ENCODE data around the gene TRPV4. TPM values are rescaled to one million over a fixed set of nuclear protein-coding genes. Genes with fewer than 3 reads are reported as not detected.
A peak's percentile ranks its signal among the peaks of the same experiment; 100 is the strongest.
"Not testable (repeated sequence)": the region's sequence is repeated elsewhere in the genome, so short reads cannot be mapped to it uniquely, and the experiment has no call there.

Gene TRPV4
- total and polyA plus RNA-seq, 7 donors = 0.03 to 0.11 (median 0.07) TPM; not detected in 1

DNA sequence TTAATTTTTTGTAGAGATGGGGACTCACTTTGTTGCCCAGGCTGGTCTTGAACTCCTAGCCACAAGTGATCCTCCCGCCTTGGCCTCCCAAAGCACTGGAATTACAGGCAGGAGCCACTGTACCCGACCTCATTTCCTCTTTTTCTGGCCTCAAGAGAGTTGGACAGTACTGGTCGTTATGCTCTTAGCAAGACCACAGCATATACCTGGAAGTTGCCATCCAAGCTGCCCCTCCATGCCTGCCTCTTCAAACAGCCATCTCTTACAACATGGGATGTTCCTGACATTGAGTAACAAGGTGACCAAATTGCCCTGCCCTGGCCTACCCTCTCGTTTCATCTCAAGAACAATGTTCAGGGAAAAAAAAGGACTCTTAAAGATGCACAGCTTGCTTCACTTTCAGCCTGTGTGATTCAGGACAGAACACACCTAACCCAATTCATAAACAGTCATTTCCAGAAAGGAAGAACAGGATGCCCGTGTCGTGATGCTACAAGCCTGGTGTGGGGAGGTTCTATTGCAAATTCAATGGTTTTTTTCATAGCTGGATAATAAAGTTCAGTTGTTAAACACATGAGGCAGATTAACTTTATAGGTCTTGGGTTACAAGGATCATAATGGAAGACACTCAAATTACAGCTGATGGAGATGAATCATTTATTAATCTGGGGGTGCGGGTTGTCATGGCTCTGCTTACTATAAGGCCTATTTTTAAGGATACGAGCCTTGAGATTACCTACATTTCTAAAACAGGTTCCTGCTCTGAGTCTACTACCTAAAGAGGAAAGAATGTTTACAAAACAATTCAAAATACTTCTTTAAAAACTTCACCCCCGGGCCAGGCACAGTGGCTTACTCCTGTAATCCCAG lies 35.2 kb upstream of the TRPV4 start:
- DNase-seq (no peak), ATAC-seq (no peak)
- Histone ChIP-seq H3K4me3 (no peak overlapping the region), H3K36me3 (ENCODE audit: insufficient read depth in 1 of 2, low read depth in 1 of 2) (no peaks in the 10 kb centered on the region), H3K9me3 (no peaks in the 10 kb centered on the region), H3K27ac (no peak overlapping the region), H3K4me1 (no peaks in the 10 kb centered on the region), H3K27me3 (ENCODE audit: insufficient read depth in 3 of 3, low read length in 2 of 3) (no peaks in the 10 kb centered on the region)
- WGBS, 3 donors = 81 to 88% (median 81%) methylated on average over 9 of the region's 9 CpGs
- intact Hi-C loops (cut with DNase I) = no loop called here
- TF ChIP-seq, protein P1, sequence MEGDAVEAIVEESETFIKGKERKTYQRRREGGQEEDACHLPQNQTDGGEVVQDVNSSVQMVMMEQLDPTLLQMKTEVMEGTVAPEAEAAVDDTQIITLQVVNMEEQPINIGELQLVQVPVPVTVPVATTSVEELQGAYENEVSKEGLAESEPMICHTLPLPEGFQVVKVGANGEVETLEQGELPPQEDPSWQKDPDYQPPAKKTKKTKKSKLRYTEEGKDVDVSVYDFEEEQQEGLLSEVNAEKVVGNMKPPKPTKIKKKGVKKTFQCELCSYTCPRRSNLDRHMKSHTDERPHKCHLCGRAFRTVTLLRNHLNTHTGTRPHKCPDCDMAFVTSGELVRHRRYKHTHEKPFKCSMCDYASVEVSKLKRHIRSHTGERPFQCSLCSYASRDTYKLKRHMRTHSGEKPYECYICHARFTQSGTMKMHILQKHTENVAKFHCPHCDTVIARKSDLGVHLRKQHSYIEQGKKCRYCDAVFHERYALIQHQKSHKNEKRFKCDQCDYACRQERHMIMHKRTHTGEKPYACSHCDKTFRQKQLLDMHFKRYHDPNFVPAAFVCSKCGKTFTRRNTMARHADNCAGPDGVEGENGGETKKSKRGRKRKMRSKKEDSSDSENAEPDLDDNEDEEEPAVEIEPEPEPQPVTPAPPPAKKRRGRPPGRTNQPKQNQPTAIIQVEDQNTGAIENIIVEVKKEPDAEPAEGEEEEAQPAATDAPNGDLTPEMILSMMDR (IDR thresholded peaks at IDR 0.05) = no peak

DNA sequence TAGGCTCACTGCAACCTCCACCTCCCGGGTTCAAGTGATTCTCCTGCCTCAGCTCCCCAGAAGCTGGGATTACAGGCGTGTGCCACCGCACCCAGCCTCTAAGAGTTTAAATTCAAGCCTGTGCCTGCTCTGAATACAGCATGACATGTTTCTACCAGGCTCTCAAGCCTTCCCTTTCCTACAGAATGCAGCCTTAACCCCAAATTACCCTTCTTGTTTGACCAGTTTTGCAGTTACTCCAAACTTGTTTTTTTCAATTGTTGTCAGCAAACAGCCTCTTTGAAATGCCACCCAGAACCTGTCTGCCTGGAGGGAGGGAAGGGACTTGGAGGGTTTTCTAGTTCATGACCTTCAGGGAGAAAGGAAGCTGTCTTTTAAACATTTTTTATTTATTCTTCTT lies 31.7 kb upstream of the TRPV4 start:
- Histone ChIP-seq H3K27me3 (ENCODE audit: insufficient read depth in 3 of 3, low read length in 2 of 3) (no peaks in the 10 kb centered on the region), H3K36me3 (ENCODE audit: insufficient read depth in 1 of 2, low read depth in 1 of 2) (no peaks in the 10 kb centered on the region), H3K4me3 (no peak overlapping the region), H3K9me3 (no peaks in the 10 kb centered on the region), H3K4me1 (no peaks in the 10 kb centered on the region), H3K27ac (no peak overlapping the region)
- DNase-seq = no peak
- TF ChIP-seq, protein P1 (IDR thresholded peaks at IDR 0.05) = no peak
- intact Hi-C loops (cut with DNase I) = no loop called here
- WGBS, 3 donors = 89 to 90% (median 90%) methylated on average over 3 of the region's 3 CpGs
- no peak for ATAC-seq

DNA sequence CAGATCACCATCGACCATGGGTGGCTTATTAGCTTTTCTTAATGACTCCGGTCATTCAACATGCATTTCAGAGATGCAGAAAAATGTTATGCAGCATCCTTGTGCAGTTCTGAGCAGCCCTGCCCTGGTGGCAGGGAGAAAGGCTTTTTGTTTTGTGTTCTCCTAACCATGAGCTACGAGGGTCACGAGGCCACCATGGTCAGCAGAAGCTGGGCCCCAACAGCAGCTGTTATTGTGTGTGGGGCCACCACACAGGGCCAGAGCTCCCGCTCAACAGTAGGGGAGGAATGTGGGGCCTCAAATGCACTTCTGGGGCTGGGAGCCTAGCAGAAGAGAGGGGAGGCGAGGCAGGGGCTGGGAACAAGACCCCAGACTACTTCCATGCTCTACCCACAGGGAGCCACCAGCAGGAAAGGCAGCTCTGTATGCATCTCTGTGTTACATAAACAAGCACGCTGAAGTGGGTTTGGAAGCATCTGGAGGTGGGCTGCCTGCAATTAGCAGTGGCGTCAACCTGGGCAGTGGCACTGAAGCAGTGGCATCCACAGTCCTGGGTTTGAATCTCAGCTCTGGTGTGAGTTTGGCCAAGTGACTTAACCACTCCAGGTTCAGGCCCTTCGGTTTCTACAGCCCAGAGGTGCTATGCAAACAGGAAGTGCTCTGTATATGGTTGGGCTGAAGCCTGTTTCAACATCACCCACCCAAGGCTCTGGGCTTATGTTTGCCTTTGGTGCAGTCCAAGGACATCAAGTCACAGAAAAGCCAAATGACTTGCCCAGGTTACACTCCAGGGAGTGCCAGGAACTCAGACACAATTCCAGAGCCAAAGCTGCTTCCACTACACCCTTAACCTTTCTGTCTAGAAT lies 30.9 kb upstream of the TRPV4 start:
- H3K27ac ChIP-seq = no peak overlapping the region
- 72 to 76% (median 74%) methylated on average over 9 of the region's 9 CpGs for WGBS, 3 donors
- no peak for DNase-seq

DNA sequence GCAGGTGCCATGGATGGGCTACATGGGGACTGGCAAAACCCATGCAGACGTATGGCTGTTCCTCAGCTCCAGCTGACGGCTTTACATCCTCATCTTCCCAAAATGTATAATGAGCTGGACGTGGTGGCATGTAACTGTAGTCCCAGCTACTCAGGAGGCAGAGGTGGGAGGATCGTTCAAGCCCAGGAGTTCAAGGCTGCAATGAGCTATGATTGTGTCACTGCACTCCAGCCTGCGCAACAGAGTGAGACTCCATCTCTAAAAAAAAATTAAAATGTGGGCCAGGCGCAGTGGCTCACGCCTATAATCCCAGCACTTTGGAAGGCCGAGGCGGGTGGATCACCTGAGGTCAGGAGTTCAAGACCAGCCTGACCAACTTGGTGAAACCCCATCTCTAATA lies 29.3 kb upstream of the TRPV4 start:
- intact Hi-C loops (cut with DNase I); H3K27me3 ChIP-seq (ENCODE audit: insufficient read depth in 3 of 3, low read length in 2 of 3); H3K27ac ChIP-seq; H3K9me3 ChIP-seq; ATAC-seq; H3K4me1 ChIP-seq; DNase-seq; H3K4me3 ChIP-seq: not testable (repeated sequence)
- peaks cover 0 to 11% of the 10 kb centered on the region in 2 donors for H3K36me3 ChIP-seq (ENCODE audit: insufficient read depth in 1 of 2, low read depth in 1 of 2)
- 83 to 92% (median 91%) methylated on average over 9 of the region's 9 CpGs for WGBS, 3 donors

More for the DNA sequence above, 30.9 kb upstream of the TRPV4 start:
- H3K36me3 ChIP-seq (ENCODE audit: insufficient read depth in 1 of 2, low read depth in 1 of 2) = no peaks in the 10 kb centered on the region
- no peak overlapping the region for H3K4me3 ChIP-seq
- no peaks in the 10 kb centered on the region for H3K27me3 ChIP-seq (ENCODE audit: insufficient read depth in 3 of 3, low read length in 2 of 3)
- intact Hi-C loops (cut with DNase I) = no loop called here
- H3K4me1 ChIP-seq = no peaks in the 10 kb centered on the region
- ATAC-seq = peak in 2 of 4 donors; percentile 30 to 37
- TF ChIP-seq, protein P1 (IDR thresholded peaks at IDR 0.05) = no peak
- no peaks in the 10 kb centered on the region for H3K9me3 ChIP-seq
